Endothelial cell of umbilical vein (primary cell): ENCODE results near the gene CLTC.

ENCODE experiments used
- CTCF ChIP-seq, 2 donors: IDR thresholded peaks; 1 replicate in 1 of 2; 2 replicates in 1 of 2; pipeline ENCODE4 v1.5.1; 2011; ENCODE audit warnings: low read length in 2 of 2, mild to moderate bottlenecking in 2 of 2, moderate library complexity in 2 of 2, control low read depth in 1 of 2, inconsistent platforms in 1 of 2, low read depth in 1 of 2; ENCODE audit not compliant: insufficient read depth in 1 of 2; ENCODE audit errors: extremely low read depth in 1 of 2
- EZH2 ChIP-seq: IDR thresholded peaks from 2 replicates; pipeline ENCODE4 v1.6.1; 2012; ENCODE audit warnings: borderline replicate concordance, low read depth, mild to moderate bottlenecking, moderate library complexity, low read length, inconsistent platforms; ENCODE audit not compliant: severe bottlenecking
- GATA2 ChIP-seq: IDR thresholded peaks from 2 replicates; pipeline ENCODE4 v1.7.0; 2011; ENCODE audit warnings: low read depth, mild to moderate bottlenecking, moderate library complexity, mixed read lengths, low read length; ENCODE audit not compliant: insufficient read length, insufficient read depth
- JUN ChIP-seq: IDR thresholded peaks from 2 replicates; pipeline ENCODE4 v1.6.1; 2011; ENCODE audit warnings: borderline replicate concordance, low read depth; ENCODE audit not compliant: insufficient read length, insufficient read depth
- MAX ChIP-seq: IDR thresholded peaks from 2 replicates; pipeline ENCODE4 v1.6.1; 2011; ENCODE audit not compliant: insufficient read depth, insufficient read length
- POLR2A ChIP-seq: IDR thresholded peaks from 2 replicates; pipeline ENCODE4 v1.6.1; 2012; ENCODE audit warnings: low read depth, mild to moderate bottlenecking, control low read depth, low read length
- POLR2AphosphoS5 ChIP-seq: IDR thresholded peaks from 2 replicates; pipeline ENCODE4 v1.6.1; 2012; ENCODE audit warnings: low read depth, mild to moderate bottlenecking, control low read depth, low read length, moderate library complexity; ENCODE audit not compliant: insufficient read depth

- TF ChIP-seq EZH2: no peak
- no peak for TF ChIP-seq POLR2A
- no peak for TF ChIP-seq CTCF (IDR thresholded peaks at IDR 0.05; ENCODE audit: extremely low read depth in 1 of 2, insufficient read depth in 1 of 2, low read depth in 1 of 2, low read length in 2 of 2)
- no peak for TF ChIP-seq GATA2
- no peak for TF ChIP-seq POLR2AphosphoS5
- no peak for TF ChIP-seq MAX
- no peak for TF ChIP-seq JUN
Observed at GRCh38 chr17:59680314-59680713, 60.6 kb downstream of the CLTC start.
